ENCODE data around the gene HERPUD2.
"Not testable (repeated sequence)": the region's sequence is repeated elsewhere in the genome, so short reads cannot be mapped to it uniquely, and the experiment has no call there.

Gene HERPUD2

GRCh38 chr7:35658606-35659201 is 36.2 kb downstream of the HERPUD2 start:
- TF ChIP-seq CTCF (IDR thresholded peaks at IDR 0.05; ENCODE audit: control insufficient read depth, extremely low read depth, insufficient read depth), result no peak
- no peak overlapping the region for H3K4me3 ChIP-seq (ENCODE audit: low read depth, low read length)
- DNase-seq (ENCODE audit: low read depth), result no peak

GRCh38 chr7:35657125-35657524 is 37.8 kb downstream of the HERPUD2 start:
- DNase-seq (ENCODE audit: low read depth), result no peak
- TF ChIP-seq CTCF (IDR thresholded peaks at IDR 0.05; ENCODE audit: control insufficient read depth, extremely low read depth, insufficient read depth), result no peak
- H3K4me3 ChIP-seq (ENCODE audit: low read depth, low read length), result no peak overlapping the region

- H3K4me3 ChIP-seq (ENCODE audit: low read depth, low read length); DNase-seq (ENCODE audit: low read depth): not testable (repeated sequence)
Observed at GRCh38 chr7:35654558-35654957, 40.4 kb downstream of the HERPUD2 start.

GRCh38 chr7:35652124-35652523 is 42.8 kb downstream of the HERPUD2 start:
- TF ChIP-seq CTCF (IDR thresholded peaks at IDR 0.05; ENCODE audit: control insufficient read depth, extremely low read depth, insufficient read depth), result no peak
- no peak for DNase-seq (ENCODE audit: low read depth)
- no peak overlapping the region for H3K4me3 ChIP-seq (ENCODE audit: low read depth, low read length)

DNA sequence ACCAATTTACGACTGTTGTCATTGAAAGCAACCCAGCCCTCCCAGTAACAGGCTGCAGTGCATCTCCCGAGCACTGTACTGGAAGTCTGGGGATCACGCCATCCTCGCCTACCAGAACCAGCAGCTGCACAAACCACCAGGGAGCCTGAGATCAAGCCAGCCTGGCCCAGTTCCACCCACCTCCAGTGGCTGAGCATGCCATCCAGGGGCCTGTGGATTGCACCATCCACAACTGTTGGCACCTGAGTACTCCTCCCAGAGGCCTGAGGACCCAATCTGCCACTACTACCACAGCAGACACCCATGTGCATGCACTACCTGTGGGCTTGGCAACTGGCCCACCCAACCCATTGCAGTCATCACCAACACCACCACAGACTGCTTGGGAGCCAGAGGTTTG is 44.2 kb downstream of the HERPUD2 start:
- DNase-seq (ENCODE audit: low read depth), result no peak
- no peak overlapping the region for H3K4me3 ChIP-seq (ENCODE audit: low read depth, low read length)
- no peak for TF ChIP-seq CTCF (IDR thresholded peaks at IDR 0.05; ENCODE audit: control insufficient read depth, extremely low read depth, insufficient read depth)

DNA sequence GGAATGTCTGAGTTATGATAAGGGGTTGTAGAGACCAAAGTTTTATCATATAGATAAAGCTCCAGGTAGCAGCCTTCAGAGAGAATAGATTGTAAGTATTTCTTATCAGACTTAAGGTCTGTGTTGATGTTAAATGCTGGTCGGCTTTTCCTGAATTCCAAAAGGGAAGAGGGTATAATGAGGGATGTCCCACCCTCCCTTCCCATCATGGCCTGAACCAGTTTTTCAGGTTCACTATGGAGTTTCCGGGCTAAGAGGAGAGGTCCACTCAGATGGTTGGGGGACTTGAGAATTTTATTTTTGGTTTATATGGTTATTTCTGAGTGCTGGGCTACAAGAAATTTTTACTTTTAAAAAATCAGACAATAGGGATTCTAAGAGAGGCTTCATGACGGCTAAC is 45.2 kb downstream of the HERPUD2 start:
- no peak overlapping the region for H3K4me3 ChIP-seq (ENCODE audit: low read depth, low read length)
- TF ChIP-seq CTCF (IDR thresholded peaks at IDR 0.05; ENCODE audit: control insufficient read depth, extremely low read depth, insufficient read depth), result no peak
- DNase-seq (ENCODE audit: low read depth), result no peak

GRCh38 chr7:35648367-35648766 is 46.6 kb downstream of the HERPUD2 start:
- no peak for DNase-seq (ENCODE audit: low read depth)
- no peak overlapping the region for H3K4me3 ChIP-seq (ENCODE audit: low read depth, low read length)
- no peak for TF ChIP-seq CTCF (IDR thresholded peaks at IDR 0.05; ENCODE audit: control insufficient read depth, extremely low read depth, insufficient read depth)

Measured in LNCaP clone FGC (cell line).